HUDEP-2 (cell line): ENCODE results near the gene RXRB.

Experiments used
- DNase-seq, 76 experiments: peaks; one replicate each; lab custom pipeline; 2025; ENCODE audit not compliant: unreplicated experiment in 76 of 76; lab: John Stamatoyannopoulos, UW

Gene RXRB

DNA sequence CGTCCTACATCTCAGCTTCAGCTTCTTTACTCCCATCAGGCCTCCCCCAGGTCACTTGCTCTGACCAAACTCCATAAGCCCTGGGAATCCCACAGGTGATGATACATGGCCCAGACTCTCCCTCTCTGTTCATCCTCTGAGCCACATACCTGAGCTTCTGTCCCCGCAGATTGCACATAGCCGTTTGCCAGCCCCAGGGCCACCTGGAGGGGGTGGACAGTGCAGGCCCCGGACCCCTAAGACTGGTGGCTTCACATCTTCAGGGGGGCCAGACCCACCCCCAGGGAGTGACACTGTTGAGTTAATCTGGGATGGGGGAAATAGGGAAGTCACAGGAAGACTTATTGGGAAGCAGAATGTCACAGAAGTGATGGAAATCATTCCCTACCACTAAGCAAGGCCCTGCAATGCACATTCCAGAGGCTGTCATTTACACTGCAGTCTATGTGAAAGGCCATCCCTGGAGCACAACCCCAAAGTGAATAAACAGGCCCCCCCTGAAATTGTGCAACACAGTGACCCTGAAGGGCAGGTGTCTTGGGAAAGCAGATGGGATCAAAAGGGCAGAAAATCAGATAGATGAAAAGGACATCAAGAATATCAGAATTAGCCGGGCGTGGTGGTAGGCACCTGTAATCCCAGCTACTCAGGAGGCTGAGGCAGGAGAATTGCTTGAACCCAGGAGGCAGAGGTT is 2.2 kb downstream of the RXRB start:
- DNase-seq: no peak

DNA sequence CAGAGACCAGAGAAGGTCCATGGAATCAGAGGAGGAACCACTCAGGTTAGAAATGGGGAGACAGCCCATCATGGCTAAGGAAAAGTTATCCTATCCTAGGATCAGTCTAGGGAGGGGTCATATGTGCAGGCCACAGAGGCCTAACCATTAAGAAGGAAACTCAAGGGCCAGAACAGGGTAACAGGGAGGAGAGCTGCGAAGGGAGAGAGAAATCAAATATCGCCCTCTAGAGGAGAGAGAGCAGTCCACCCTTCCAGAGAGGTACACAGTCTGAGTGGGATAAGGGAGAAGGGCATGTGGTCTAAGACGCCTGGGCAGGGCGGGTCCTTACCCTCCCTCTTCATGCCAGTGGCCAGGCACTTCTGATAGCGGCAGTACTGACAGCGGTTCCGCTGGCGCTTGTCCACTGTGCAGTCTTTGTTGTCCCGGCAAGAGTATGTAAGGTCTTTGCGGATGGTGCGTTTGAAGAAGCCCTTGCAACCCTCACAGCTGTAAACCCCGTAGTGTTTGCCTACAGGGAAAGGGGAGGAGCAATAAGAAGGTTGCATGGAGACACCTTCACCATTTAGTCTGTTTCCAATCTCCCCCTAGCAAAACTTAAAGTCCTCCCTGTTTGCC is 2.9 kb downstream of the RXRB start:
- DNase-seq: peak in 74 of 76 experiments; percentile 33 to 97 (median 90)

DNA sequence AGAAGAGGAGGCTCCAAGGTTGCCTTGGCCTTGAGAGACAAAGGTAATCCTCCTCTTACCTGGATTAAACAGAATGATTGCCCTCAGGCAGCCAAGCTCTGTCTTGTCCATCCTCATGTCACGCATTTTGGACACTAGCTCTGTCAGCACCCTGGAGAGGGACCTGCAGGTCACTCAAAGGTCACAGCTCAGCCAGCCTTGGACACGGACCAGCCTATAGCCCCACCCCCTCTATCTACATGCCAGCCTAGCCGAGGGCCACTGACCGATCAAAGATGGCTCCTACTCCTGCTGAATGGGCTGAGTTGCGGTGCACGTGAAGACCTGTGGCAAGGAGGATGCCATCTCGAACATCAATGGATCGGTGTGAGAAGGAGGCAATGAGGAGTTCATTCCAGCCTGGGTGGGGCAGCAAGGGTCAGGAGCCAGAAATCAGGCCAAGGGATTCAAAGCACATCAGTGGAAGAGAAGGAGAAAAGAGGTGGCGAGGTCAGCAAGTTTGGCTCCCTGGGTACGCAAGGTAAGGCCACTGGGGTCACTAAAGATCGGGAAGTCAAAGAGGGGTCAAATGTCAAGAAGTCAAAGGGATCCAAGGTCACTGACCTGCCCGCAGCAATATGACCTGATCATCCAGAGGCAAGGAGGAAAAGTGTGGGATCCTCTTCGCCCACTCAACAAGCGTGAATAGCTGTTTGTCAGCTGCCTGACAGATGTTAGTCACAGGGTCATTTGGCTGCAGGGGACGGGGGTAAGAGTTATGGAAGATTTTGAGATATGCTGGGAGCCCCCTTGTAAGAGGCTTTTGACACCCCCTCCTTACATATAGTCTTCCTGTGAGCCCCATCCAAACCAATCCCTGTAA is 4.9 kb downstream of the RXRB start:
- peak in 2 of 76 experiments; percentile 25 to 34 for DNase-seq

DNA sequence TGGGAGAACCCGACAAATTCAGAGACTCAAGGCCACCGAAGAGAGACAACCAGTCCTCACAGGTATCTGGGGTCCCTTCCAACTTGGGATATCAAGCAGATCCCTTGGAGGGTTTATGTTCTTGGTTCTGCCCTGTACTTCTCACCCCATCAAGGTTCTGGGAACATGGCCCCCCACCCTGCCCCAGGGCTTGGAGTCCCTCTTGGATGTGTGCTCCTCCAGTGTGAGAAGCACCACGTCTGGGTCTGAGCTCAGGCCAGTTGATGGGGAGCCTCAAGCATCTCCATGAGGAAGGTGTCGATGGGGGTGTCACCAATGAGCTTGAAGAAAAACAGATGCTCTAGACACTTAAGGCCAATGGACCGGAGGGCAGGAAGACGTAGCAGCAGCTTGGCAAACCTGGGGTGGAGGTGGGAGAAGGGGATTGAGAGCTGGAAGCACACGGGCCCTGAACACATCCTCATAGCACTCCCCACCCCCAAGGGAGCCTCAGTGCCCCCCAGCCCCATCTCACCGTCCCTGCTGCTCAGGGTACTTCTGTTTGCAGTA is 6.0 kb downstream of the RXRB start:
- no peak for DNase-seq

DNA sequence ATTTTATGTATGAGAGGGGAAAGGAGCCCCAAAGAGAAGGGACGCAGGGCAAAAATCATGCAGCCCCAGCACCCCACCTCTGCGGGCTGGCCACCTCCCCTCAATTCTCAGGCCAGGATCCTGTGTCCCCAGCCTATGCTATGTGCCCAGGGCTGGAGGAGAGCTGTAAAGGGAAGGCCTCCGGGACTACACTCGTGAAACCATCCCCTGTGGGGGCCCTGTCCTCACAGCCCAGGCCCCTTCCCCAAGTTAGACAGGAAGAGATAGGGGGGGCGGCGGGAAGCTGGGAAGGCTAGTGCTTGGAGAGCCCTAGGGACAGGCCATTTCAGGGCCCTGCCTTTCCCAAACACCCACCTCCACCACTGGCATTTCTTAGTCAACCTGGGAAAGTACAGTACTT is 6.8 kb downstream of the RXRB start:
- DNase-seq: no peak

DNA sequence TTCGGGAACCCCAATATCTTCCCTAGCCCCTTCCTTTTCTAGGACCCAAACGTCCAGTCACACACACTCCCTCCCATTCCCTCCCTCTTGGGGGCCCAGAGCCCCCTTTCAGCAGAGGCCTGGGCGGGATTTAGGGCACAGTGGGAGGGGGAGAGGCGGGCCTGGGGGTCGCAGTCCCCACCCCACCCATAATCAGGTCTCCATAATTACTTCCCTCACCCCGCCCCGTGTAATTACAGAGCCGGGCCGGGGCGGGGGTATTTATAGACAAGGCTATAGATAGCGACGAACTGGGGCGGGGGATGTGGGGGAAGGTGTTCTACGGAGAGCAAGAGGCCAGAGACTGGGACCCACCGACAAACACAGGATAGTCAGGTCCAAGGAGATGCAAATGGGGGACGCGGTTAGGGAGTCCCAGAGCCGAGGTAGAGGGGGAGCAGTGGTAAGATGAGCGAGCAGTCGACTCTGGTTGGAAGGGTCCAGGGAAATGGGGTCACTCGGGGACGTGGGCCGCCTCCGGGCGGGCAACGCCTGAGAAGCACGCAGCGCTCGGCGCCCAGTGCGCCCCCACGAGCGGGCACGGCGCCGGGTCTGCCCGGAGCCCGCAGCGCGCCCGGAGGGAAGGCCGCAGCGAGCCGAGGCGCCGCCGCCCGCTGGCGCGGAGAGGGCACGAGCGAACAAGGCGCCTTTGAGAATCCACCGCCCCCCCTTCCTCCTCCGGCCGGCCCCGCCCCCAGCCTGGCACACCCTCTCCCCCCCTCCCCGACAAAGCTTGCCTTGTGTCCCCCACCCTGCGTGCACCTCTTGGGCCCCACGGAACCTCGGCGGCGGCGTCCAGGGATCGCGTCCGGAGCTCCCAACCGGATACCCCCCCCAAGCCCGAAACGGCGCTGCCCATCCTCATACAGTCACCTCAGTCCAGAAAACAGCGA is 7.5 kb downstream of the RXRB start:
- no peak for DNase-seq

DNA sequence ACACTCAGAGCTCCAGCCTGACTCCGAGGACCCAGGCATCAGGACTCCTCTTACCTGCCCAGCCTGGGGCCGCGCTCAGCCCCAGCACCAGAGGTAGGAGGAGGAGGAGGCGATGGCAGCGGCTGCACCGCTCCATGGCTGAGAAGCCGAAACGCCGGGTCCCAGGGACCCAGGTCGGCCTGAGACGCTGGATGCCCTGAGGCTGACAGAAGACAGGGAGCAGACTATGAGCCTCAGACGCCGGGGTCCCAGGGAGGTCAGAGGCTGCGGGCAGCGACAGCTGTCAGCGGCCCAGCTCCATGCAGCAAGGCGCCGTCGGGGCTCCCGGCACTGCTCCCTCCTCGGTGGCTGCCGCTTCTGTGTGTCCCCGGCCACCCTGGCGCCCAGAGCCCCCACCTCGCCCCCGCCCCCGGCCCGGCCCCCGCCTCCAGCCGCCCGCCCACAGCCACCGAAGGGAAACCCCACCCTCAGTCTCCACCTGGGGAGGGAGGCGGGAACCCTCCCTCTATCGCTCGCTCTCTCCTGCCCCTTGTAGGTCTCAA is 8.3 kb downstream of the RXRB start, which contains the start of gene COL11A2:
COL11A2 (minus strand) TSS at position 363 of the 542 bp plus-strand sequence; CDS start at position 136, 227 bp downstream.
- no peak for DNase-seq

DNA sequence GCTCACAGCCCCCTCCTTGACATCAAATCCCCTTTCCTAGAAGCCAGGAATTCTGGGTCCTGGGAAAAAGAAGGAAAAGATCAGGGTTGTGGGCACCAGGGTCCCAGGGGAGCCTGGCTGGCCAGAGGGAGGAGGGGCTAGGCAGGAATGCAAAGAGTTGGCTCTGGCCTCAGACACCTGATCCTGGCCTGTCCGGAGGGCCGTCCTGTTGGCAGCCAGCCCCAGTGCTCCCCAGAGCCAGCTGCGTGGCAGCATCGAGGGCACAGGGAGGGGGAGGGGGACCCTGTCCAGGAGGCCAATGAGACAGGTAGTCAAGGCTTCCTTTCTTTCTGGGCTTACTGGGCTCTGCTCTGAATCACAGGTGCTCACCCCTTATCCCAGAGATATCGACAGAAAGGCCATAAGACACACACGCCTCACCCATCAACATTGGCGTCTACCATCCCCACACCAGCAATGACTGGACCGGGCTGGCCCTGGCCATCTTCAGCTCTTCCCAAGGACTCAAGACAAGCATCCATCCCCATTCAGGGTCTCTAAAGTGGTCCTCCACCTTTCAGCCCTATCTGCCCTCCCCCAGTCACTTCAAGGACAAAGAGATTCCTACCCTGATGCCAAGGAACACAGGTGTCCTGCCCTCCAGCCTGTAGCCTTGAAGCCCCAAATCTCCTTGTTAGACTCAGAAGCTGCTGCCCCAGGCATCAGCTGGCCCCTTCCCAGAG is 8.9 kb downstream of the RXRB start:
- DNase-seq: no peak

DNA sequence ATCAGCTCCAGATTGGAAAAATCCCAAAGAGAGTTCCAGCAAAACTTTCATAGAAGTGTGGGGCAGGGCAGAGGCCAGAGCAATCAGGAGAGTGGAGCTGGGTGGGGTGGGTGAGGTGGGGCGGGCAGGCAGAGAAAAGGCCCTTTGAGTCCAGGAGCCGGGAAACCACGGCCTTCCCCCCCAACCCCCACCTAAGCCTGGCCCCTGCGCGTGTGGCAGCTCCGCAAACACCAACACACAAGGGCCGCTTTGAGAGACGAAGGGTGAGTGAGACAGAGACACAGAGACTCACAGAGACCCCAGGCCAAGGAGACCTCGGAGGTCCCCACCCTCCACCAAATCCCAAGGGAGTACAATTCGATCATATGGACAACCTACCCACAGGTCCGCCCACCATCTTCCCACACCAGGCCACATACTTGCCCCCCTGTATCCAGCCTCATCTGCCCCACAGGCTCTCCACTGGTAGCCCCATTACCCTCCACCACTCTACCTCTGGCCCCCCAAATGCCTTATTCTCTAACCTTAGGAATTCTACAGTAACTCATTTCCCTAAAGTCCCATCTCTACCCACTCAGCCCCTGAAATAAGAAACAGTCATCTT is 9.9 kb downstream of the RXRB start:
- no peak for DNase-seq

DNA sequence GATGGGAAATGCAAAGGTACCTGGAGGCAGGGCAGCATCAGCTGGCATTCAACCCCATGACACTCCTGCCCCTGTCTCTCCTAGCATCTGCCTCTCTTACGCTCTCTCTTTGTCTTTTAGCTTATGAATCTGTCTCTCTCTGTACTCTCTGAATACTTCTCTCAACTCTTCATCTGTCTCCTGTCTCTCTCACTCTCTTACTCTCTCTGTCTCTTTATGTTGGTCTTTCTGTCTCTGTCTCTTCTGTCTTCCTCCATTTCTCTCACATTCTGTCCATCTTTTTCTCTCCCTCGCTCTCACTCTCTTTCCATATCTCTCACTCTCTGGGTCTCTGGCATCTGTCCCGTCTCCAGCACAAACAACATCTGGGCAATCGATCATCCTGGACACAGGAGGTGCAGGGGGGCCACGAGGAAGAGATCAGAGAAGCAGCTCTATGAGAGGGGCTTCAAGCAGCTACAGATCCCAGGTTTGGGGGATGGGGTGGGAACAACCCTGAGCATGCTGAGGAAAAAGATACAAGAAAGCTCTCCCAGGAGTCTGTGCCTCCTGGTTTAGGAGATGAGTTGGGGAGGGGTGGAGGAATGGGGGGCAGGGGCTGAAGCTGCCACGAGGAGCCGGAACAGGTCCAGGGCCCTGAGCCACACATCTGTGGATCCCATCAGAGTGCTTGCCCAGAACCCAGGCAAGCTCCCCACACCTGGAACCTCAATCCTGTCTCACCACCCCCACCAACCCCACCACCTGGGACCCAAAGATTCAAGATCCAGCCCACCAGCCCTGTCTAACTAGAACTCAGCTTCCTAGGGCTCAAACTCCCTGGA is 10.6 kb downstream of the RXRB start:
- DNase-seq: no peak

DNA sequence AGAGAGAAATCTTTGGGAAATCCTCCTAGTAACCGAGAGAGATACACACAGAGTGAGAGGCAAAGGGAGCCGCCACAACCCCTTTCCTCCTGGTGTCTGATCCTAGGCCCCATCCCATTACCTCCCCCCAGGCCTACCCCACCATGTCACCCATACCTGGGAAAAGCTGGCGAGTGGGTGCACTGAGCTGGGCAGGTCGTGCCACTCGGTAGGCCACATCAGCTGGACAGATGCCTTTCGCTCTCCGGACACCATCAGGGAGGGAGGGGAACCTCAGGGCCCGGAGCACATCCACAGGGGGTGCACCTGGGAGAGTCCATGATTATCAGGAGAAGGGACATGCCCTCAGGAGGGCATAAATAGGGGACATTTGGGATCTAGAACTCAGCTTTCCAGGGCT is 11.3 kb downstream of the RXRB start:
- no peak for DNase-seq

DNA sequence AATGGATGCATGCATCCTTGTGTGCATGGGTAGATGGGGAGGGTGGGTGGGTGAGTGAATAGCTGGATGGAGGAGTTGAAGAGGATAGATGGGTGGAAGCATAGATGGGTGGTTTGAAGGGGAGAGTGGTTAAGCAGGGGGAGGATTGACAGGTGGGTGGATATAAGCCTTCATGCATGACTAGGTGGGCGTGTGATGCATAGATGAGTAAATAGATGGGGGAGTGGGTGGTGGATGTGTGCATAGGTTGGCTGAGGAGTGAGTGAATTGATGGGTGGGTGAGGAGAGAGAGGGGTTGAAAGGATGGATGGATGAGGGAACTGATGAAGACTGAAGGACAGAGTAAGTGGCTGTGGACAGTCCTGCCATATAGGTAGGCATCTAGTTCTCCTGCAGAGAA is 12.7 kb downstream of the RXRB start:
- DNase-seq: no peak

DNA sequence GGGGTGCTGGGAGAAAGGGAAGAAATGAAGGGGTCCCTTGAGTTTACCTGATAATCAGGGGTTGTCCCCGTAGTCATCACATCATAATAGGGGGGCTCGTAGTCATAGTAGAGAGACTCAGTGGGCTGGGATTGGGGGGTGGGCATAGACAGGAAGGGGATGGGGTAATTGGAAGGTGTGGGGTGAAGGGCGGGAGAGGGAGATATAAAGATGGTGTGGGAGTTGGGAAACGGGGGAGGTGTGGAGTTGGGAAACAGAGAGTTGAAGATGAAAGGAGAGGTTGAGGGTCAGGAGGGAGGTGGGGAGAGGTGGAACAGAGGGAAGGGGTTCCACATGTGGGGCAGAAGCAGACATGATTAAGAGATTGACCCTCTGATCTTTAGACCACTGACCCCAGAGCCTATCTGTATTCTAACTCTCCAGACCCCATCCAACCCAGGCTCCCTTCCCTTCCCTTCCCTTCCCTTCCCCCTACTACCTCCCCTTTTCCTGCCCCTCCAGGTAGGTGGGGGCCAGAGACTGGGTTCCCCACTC is 14.7 kb downstream of the RXRB start:
- no peak for DNase-seq

DNA sequence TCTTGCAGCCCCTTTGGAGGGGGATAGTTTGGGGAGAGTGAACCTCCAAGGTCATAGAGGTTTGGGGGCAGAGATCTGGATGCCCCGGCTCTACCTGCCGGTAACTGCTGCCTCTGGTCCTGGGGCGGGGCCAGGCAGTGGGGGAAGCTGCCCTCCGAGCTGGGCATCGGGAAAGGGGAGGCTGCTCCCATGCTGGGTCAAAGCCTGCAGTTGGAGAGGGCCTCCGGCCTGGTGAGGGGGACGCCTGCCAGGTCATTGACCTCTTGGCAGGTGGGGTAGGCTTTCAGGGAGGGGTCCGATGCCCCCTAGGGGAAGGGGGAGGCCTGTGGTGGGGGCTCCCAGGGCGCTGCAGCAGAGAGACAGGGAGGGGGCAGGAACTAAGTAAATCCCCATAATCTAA is 15.3 kb downstream of the RXRB start:
- DNase-seq: no peak

DNA sequence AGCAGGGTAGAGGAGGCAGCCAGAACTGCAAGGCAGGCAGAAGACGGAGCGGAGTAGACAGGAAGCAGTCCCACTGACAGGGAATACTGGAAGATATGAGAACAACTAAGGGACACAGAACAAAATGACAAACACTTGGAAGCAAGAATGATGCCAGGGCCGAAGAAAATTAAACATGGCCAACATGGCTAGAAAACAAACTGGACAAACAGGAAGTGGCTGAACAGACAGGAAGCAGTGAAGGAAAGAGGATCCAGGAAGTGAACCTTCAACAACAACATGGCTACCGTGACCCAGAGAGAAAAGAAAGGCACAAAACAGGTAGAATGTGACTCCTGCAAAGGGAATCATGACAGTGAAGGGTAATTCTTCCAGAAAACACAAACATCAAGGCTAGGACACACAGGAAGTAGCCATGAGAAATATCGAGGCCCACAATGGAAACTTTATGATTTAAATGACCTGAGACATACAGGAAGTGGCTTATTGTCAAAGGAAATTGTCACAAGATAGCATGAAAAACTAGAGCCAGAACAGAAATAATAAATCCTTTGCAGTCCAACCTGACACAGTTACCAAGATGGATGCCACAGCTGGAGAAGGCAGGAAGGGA is 17.3 kb downstream of the RXRB start:
- no peak for DNase-seq

DNA sequence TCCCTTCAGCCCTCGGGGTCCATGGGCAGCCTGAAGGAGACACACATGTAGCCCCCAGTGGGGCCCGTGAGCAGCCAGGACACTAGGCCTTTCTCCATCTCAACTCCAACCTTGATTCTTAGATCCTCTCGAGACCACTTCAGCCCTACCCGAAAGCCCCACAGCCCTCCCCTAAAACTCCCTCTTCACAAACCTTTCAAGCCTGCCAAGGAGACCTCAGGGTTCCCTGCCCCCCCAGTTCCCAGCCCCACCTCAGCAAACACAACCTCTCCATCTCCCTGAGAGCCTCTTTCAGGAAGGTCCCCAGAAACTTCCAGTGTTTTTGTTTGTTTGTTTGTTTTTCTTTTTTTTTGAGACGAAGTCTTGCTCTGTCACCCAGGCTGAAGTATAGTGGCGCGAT is 19.3 kb downstream of the RXRB start:
- DNase-seq: no peak

DNA sequence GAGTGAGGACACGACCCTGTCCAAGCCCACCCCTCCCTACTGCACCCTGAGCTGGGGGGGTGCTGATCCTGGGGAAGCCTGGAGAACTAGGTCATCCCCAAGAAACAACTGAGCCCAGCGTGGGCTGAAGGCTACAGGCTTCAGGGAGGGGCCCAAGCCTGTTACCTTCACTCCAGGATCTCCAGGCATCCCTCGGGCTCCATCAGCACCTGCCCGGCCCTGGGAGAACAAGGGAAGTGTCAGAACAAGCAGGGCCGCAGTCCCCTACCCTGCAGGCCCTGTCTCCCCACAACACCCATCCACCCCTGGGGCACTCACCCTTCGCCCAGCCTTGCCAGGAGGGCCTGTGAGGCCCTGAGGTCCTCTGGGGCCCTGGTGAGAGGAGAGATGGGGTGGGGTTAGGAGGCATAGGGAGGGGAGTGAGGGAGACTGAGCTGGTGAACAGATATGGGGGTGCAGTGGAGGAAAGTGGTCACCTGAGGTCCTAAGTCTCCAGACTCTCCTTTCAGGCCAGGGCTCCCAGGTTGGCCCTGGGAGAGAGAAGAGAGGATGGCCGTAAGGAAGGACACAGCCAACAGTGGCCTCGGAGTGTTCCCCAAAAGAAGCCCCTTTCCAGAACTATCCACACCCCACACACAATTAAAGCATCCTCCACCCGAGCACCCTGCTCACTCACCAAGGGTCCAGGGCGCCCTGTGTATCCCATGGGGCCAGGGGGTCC is 21.6 kb downstream of the RXRB start:
- DNase-seq: no peak
